ENCODE measurements around the gene HM13.
A peak's percentile ranks its signal among the peaks of the same experiment; 100 is the strongest.
"Not testable (repeated sequence)": the region's sequence is repeated elsewhere in the genome, so short reads cannot be mapped to it uniquely, and the experiment has no call there.

The HM13 gene

DNA sequence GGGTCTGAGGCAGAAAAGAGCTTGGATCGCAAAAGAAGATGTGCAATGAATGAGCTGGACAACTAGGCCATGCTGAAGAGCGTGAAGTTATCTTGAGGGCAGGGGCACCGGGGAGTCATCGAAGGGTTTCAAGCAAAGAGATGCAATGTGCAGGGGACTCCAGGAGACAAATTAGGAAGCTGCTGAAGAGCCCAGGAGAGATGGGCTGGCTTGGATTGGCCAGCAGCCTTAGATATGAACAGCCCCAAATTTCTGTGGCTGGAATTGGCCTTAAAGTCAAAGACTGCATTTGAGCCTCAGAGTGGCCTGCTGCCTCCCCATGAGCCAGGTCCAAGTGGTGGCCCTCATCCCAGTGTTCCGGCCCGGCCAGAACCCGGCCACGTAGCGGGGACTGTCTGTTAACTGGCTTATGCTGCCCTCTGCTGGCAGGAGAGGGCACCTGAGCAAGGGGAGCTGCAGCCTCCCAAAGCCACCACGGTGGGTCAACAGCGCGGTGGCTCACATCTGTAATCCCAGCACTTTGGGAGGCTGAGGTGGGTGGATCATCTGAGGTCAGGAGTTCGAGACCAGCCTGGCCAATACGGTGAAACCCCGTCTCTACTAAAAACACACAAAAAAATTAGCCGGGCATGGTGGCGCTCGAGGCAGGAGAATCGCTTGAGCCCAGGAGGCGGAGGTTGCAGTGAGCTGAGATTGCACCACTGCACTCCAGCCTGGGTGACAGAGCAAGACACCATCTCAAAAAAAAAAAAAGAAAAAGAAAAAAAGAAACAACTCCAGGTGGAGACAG lies 11.2 kb upstream of the HM13 start:
- DNase-seq (ENCODE audit: low read depth in 2 of 2), result peak; percentile 49 to 58

GRCh38 chr20:31505903-31506302 lies 8.3 kb upstream of the HM13 start:
- no peak for DNase-seq (ENCODE audit: low read depth in 2 of 2)

DNA sequence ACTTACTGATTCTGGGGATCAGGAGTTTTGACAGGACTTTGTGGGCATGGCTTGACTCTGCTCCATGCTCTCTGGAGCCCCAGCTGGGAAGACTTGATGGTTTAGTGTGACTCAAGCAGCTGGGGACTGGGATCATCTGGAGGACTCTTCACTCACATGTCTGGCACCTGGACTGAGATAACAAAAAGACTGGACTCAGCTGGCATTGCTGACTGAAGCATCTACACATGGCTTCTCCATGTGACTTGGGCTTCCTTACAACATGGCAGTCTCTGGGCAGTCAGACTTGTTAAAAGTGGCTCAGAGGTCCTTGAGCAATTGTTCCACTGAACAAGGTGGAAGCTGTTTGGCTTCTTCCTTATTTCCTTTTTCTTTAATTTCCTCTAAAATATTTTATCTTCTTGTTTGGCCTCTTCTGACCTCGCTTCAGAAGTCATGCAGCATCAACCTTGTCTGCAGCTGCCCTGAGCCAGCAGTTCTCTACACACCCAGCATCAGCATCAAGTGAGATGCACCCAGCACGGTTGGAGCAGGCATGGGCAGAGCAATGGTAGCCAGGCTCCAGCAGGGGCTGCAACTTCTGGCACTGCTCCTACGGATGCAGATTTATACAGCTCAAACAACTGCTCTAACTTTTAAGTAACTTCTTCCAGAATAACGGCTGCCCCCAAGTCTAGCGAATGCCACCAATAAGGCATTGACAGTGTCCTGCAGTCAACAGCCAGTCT lies 5.6 kb upstream of the HM13 start:
- DNase-seq (ENCODE audit: low read depth in 2 of 2), result no peak

GRCh38 chr20:31515072-31515774 lies 981 bp downstream of the HM13 start:
- DNase-seq (ENCODE audit: low read depth in 2 of 2), result no peak

DNA sequence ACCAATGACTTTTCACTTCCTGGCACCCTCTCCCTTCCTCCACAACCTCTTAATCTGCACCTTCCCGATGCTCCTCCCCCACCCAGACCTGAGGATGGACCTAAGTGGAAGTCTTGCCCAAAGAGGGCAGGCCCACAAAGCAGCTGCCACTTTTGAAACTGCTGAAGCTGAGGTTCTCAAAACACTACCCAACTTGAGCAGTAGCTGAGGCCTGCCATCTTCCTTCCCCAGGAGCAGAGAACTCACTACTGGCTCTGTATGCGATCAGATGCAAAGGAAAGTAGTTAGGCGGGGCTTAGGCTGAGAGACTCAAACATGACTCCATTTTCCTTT lies 1.5 kb downstream of the HM13 start:
- DNase-seq (ENCODE audit: low read depth in 2 of 2), result no peak

GRCh38 chr20:31516166-31516565 lies 1.9 kb downstream of the HM13 start:
- DNase-seq (ENCODE audit: low read depth in 2 of 2), result no peak

- DNase-seq (ENCODE audit: low read depth in 2 of 2), result no peak
These were observed 2.4 kb downstream of the HM13 start for GRCh38 chr20:31516651-31517050.

DNA sequence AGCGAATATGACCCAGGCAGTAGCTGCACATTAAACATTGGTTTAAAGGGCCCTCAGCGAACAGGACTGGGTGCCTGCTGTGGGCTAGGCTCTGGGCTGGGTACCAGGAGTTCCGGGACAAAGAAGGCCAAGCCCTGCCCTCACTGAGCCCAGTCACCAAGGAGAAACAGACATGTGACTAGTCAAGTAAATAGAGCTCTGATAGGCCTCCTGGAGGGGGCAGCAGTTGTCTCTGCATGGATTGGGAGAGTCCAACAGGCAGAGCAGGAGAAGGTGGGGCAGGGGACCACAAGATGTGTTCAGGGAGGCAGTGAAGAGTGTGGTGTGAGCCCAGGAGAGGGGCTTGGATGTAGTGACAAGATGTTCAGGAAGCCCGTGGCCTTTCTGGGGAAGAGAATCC lies 3.1 kb downstream of the HM13 start:
- no peak for DNase-seq (ENCODE audit: low read depth in 2 of 2)

DNA sequence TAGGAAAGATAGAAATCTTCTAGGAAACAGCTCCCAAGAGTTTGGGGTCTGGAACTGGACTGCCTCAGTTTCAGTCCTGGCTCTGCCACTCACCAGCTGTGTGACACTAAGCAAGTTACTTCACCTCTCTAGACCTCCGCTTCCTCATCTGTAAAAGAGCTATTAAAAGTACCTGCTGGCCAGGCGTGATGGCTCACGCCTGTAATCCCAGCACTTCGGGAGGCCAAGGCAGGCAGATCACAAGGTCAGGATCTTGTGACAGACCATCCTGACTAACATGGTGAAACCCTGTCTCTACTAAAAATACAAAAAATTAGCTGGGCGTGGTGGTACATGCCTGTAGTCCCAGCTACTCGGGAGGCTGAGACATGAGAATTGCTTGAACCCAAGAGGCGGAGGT lies 7.0 kb downstream of the HM13 start:
- DNase-seq (ENCODE audit: low read depth in 2 of 2), result not testable (repeated sequence)

- DNase-seq (ENCODE audit: low read depth in 2 of 2), result no peak
These were observed 8.5 kb downstream of the HM13 start for GRCh38 chr20:31522731-31523130.

DNA sequence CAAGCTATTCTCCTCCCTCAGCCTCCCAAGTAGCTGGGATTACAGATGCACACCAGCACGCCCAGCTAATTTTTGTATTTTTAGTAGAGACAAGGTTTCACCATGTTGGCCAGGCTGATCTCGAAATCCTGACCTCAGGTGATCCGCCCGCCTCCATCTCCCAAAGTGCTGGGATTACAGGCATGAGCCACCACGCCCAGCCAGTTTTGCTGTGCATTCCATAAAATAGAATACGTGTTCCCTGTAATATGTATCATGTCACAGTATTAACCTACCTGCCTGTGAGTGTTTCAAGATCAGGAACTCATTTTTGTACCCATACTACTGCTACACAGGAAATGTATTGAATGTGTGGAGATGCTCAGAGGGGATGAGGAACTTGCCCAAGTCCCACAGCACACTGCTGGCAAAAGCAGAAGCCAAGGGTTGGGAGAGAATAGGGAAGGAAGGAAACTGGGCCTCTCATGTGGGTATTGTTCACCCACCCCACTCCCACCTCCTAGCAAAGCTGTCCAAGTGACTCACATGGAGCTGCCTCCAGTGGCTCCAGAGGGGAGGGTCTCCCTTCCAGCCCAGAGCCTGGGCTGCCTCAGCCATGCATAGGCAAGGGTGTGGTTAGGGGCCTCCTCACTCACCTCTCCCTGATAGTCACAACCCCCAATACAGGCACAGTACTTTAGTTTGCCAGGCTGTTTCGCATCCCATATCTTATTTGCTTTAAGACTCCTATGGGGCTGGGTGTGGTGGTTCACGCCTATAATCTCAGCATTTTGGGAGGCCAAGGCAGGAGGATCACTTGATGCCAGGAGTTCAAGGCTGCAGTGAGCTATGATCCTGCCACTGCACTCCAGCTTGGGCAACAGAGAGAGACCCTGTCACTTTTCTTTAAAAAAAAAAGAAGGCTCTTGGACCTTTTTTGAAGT lies 9.4 kb downstream of the HM13 start:
- no peak for DNase-seq (ENCODE audit: low read depth in 2 of 2)

- DNase-seq (ENCODE audit: low read depth in 2 of 2), result no peak
These were observed 13.0 kb downstream of the HM13 start for GRCh38 chr20:31527266-31527665.

DNA sequence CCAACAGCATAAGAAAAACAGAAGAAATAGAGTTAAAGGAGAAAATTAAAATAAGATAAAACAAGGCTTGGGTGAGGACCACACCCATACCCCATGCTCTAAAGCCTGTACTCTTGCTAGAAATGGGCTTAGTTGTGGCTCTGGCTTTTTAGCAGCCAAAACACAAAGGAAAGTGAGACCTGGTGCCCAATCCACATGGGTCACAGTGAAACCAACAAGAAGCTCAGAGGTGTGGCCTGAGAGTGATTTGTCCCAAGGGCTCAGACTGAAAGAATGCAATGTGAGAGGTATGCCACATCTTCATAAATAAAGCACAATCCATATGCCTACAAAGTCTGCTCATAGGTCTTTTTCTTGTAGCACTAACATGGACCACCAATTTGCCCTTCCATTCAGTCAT lies 21.1 kb downstream of the HM13 start:
- DNase-seq (ENCODE audit: low read depth in 2 of 2), result no peak

- no peak for DNase-seq (ENCODE audit: low read depth in 2 of 2)
These were observed 22.3 kb downstream of the HM13 start for GRCh38 chr20:31536575-31536974.

DNA sequence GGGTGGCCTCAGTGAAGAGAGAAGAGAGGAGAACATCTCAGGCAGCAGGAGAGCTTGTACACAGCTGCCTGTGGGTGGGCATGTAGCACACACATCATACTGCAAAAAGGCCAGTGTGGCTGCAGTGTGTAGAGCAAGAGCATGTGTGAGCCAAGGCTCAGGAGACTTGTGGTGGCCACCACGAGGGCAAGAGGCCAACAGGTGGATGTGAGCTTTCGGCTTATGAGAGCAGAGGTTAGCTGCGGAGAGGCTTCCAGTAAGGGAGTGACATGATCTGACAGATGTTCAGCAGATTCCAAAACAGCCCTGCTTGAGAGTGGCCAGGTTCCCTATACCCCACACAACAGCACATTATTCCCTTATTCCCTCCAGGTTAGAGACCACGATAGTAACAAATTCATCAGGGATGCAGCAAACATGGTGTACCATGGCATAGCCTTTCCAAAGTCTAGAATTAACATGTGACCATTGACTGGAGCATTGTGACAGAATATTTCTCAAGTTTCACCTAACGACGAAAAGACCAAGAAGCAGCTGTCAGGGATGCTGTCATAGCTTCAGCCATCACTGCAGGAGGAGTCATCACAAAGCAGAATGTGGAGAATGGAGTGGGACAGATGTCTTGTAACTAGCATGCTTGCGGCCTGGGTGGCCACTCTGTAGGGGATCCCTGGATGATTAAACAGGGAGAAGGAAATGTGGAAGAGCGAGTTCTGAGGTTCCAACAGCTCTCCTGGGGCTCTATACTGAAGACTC lies 23.1 kb downstream of the HM13 start:
- no peak for DNase-seq (ENCODE audit: low read depth in 2 of 2)

DNA sequence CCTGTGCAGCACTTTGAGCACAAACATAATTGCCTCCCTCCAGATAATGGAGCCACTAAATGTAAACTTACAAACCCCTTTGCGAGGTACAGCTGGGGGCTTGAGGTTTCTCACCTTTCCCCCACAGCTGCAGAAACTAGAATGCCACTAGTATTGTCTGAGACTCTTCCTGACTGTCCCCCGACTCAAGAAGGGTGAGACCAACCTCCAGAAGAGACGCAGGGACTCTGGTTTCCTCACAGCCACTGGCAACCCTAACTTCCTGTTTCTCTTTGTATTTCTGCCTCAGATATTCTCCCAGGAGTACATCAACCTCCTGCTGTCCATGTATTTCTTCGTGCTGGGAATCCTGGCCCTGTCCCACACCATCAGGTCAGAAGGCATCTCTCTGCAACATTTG lies 23.6 kb downstream of the HM13 start:
- no peak for DNase-seq (ENCODE audit: low read depth in 2 of 2)

- no peak for DNase-seq (ENCODE audit: low read depth in 2 of 2)
These were observed 24.1 kb downstream of the HM13 start for GRCh38 chr20:31538326-31538725.

DNA sequence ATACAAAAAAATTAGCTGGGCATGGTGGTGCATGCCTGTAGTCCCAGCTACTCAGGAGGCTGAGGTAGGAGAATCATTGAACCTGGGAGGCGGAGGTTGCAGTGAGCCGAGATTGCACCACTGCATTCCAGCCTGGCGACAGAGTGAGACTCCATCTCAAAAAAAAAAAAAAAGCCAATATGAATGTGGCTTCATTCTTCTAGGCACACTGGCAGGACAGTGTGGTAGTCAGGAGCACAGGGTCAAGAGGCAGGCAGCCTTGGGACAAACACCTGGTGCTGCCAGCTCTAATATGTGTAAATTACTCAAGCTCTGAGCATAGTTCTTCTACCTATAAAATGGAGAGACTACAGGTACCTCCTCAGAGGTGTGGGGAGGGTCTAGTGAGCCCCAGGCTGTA lies 25.4 kb downstream of the HM13 start:
- DNase-seq (ENCODE audit: low read depth in 2 of 2), result not testable (repeated sequence)

DNA sequence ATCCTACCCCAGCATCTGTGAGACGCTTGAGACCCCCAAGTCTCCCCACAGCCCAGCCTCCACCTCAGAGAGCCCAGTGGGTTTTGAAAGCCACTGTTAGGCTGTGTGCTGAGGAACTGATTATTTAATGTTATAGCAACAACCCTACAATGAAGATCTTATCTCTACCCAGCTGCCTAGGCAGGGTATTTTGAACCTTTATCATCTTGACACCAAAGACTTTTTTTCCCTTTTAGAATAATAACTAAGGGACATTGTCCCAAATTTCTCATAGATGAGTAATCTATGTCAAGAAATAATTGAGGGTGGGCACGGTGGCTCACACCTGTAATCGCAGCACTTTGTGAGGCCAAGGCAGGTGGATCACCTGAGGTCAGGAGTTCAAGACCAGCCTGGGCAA lies 26.2 kb downstream of the HM13 start:
- DNase-seq (ENCODE audit: low read depth in 2 of 2), result no peak

GRCh38 chr20:31542201-31542842 lies 28.1 kb downstream of the HM13 start:
- no peak for DNase-seq (ENCODE audit: low read depth in 2 of 2)

- DNase-seq (ENCODE audit: low read depth in 2 of 2), result no peak
These were observed 28.7 kb downstream of the HM13 start for GRCh38 chr20:31542963-31543362.
